ELR (cell line): ENCODE data around the gene AGR3.

Experiments
- DNase-seq: peaks from one replicate; pipeline ENCODE4 v3.0.0-alpha.2; 2015; ENCODE audit warnings: low read depth

Gene AGR3

DNA sequence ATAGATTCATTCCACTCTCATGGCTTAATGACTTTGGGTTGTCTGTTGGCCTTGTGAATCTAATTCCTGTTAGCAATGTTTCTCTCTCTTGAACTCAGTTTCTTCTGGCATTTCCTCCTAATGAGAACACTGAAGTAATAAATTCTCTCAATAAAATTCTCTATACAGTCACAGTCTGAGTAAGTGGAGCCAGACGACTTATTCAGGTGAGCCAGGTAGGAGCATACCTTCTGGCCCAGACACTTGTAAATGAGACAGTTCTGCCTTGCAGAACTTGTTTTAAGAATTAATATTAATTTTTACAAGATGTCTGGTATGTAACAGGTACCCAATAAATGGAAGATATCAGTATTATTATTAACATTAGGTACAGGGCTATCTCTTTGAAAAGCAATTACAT, 48.4 kb downstream of the AGR3 start:
- DNase-seq: no peak

DNA sequence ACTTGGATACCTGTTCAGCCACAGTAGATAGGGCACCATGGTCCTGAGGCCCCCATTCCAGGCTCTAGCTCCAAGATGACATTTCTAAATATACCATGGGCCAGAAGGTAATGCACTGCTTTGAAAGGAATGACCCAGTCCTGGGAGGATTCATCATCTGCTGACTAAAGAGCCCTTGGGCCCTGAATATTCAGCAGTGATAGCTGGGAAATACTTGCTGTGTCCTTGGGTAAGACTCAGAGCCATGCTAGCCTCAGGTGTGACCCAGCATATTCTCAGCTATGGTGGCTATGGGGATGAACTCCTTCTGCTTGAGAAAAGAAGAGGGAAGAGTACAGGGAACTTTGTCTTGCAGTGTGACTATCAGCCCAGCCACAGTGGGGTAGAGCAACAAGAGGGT, 55.7 kb downstream of the AGR3 start:
- DNase-seq: peak; percentile 20

DNA sequence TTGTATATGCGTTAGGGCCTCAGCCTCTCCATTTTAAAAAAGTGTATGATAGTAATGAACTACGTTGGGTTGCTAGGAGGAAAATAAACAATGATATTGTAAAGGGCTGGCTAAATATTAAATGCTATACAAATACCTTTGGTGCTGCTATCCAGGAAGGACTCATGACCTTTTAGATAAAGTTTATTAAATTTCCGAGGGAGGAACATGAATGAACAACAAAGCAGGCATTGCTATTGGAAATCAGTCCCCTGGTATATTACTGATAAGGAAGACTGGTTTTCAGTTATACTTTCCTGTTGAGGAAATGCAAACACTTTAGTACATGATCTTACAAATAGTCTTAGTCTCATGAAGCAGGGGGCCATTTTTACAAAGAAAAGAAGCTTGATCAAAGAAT, 59.8 kb downstream of the AGR3 start:
- no peak for DNase-seq

DNA sequence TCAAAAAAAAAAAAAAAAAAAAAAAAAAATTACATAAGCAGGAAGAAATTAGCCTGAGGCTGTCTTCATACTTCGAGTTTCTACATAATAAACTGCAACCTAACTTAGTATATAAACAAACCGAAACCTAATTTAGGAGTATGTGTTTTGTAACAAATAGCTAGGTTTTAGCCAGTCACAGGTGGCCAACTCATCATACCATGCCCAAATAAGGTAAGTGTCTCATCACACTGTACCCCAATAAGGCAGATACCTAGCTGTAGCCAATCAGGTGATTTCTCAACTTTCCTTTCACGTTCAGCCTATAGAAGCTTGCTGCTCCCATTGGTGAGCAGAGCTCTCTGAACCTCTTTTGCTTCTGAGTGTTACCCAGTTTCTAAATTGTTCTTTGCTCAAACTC, 63.1 kb downstream of the AGR3 start:
- no peak for DNase-seq

- peak; percentile 62 for DNase-seq
Measured at GRCh38 chr7:16817536-16817935, 64.2 kb downstream of the AGR3 start.

- no peak for DNase-seq
Measured at GRCh38 chr7:16816824-16817223, 65.0 kb downstream of the AGR3 start.

DNA sequence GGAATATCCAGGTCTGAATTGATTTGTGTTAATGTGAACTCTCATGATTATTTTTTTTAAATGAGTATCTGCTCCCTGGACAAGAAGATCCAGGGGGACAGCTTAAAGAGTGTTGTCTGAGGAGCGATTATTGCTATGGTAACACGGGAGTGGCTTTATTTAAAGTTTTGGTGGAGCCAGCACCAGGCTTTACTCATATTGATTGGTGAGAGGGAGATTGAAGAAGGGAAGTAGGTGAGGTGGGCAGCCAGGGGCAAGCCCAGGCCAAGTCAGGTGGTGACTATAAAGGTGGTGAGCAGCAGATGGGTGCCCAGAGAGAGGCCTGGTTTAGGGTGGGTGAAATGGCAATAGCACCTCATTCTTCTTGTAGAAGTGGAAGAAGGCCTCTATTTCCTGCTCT, 66.8 kb downstream of the AGR3 start:
- DNase-seq: no peak

- no peak for DNase-seq
Measured at GRCh38 chr7:16813232-16813616, 68.6 kb downstream of the AGR3 start.

GRCh38 chr7:16812542-16813231, 69.1 kb downstream of the AGR3 start:
- DNase-seq: no peak

DNA sequence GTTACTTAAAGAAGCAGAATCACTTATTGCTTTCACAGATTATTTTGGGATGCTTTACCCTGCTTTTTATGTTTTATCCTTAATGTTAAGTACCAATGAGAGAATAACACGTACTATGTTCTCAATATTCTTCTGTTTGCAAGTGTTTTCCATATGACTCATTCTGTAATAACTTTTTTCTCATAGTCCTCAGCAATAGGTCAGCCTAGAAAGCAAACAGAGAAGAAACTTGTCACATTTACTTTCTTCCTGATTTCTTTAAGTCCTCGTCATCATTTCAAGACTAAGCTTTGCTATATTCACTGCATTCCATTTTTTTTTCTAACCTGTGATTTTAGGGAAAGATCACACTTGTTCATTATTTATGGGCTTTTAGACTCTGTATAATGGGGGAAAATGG, 70.2 kb downstream of the AGR3 start:
- peak; percentile 69 for DNase-seq

DNA sequence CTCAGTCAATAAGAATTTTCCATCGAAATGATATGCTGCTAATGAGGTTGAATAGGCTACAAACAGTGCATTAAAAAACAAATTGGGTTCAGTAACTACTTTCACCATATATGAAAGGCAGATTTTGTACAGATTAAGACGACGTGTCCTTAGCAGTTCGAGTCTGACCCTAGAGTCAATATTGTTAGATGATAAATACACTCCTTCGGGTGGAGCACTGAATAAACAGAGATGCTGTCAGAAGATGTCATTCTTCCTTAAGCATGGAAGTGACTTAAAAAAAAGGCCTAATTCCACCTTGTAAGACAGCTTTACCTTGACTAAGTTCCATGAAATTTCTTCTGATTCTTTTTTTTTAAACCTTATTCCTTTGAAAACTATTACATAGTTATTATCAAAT, 71.2 kb downstream of the AGR3 start:
- DNase-seq: no peak

- no peak for DNase-seq
Measured at GRCh38 chr7:16810112-16810511, 71.7 kb downstream of the AGR3 start.
